ENCODE results near the gene ABO.
"Not testable (repeated sequence)": the region's sequence is repeated elsewhere in the genome, so short reads cannot be mapped to it uniquely, and the experiment has no call there.

The ABO gene

GRCh38 chr9:133242991-133243390 is 32.0 kb downstream of the ABO start:
- no peak for DNase-seq (ENCODE audit: low read depth in 3 of 3)

GRCh38 chr9:133242241-133242640 is 32.8 kb downstream of the ABO start:
- DNase-seq (ENCODE audit: low read depth in 3 of 3) = no peak

- no peak for DNase-seq (ENCODE audit: low read depth in 3 of 3)
Measured at GRCh38 chr9:133239533-133240090, 35.4 kb downstream of the ABO start.

- peak; percentile 54 to 67 (median 61) for DNase-seq (ENCODE audit: low read depth in 3 of 3)
Measured at GRCh38 chr9:133238851-133239532, 36.0 kb downstream of the ABO start.

- peak in 2 of 3 donors; percentile 10 to 27 for DNase-seq (ENCODE audit: low read depth in 3 of 3)
Measured at GRCh38 chr9:133238272-133238850, 36.6 kb downstream of the ABO start.

GRCh38 chr9:133237035-133237731 is 37.8 kb downstream of the ABO start:
- no peak for DNase-seq (ENCODE audit: low read depth in 3 of 3)

- not testable (repeated sequence) for DNase-seq (ENCODE audit: low read depth in 3 of 3)
Measured at GRCh38 chr9:133236291-133237034, 38.5 kb downstream of the ABO start.

GRCh38 chr9:133235549-133236222 is 39.3 kb downstream of the ABO start:
- no peak for DNase-seq (ENCODE audit: low read depth in 3 of 3)

- no peak for DNase-seq (ENCODE audit: low read depth in 3 of 3)
Measured at GRCh38 chr9:133234577-133235322, 40.3 kb downstream of the ABO start.

- DNase-seq (ENCODE audit: low read depth in 3 of 3) = no peak
Measured at GRCh38 chr9:133233681-133234432, 41.1 kb downstream of the ABO start.

- not testable (repeated sequence) for DNase-seq (ENCODE audit: low read depth in 3 of 3)
Measured at GRCh38 chr9:133231934-133232568, 43.0 kb downstream of the ABO start.

- not testable (repeated sequence) for DNase-seq (ENCODE audit: low read depth in 3 of 3)
Measured at GRCh38 chr9:133230514-133230913, 44.5 kb downstream of the ABO start.

GRCh38 chr9:133230093-133230492 is 44.9 kb downstream of the ABO start:
- DNase-seq (ENCODE audit: low read depth in 3 of 3) = no peak

GRCh38 chr9:133228474-133229193 is 46.4 kb downstream of the ABO start:
- not testable (repeated sequence) for DNase-seq (ENCODE audit: low read depth in 3 of 3)

- DNase-seq (ENCODE audit: low read depth in 3 of 3) = not testable (repeated sequence)
Measured at GRCh38 chr9:133227996-133228395, 47.0 kb downstream of the ABO start.

- no peak for DNase-seq (ENCODE audit: low read depth in 3 of 3)
Measured at GRCh38 chr9:133227242-133227860, 47.6 kb downstream of the ABO start.

- DNase-seq (ENCODE audit: low read depth in 3 of 3) = no peak
Measured at GRCh38 chr9:133226219-133227171, 48.5 kb downstream of the ABO start.
